NB4 (cell line): ENCODE results near the gene SREBF1.

Experiments
- MYC ChIP-seq: IDR thresholded peaks from 2 replicates; pipeline ENCODE4 v1.6.1; 2011; ENCODE audit warnings: low read depth, low read length
- POLR2A ChIP-seq: IDR thresholded peaks from 2 replicates; pipeline ENCODE4 v1.6.1; 2011; ENCODE audit warnings: mild to moderate bottlenecking; ENCODE audit not compliant: insufficient read length; ENCODE audit errors: extremely low read depth
- TF ChIP-seq, protein P1 (sequence below): IDR thresholded peaks from one replicate; pipeline ENCODE4 v1.5.1; 2012; ENCODE audit warnings: low read depth, low read length
- TF ChIP-seq, protein P2 (sequence below): IDR thresholded peaks from 2 replicates; pipeline ENCODE4 v1.6.1; 2011; ENCODE audit warnings: low read depth, low read length

DNA sequence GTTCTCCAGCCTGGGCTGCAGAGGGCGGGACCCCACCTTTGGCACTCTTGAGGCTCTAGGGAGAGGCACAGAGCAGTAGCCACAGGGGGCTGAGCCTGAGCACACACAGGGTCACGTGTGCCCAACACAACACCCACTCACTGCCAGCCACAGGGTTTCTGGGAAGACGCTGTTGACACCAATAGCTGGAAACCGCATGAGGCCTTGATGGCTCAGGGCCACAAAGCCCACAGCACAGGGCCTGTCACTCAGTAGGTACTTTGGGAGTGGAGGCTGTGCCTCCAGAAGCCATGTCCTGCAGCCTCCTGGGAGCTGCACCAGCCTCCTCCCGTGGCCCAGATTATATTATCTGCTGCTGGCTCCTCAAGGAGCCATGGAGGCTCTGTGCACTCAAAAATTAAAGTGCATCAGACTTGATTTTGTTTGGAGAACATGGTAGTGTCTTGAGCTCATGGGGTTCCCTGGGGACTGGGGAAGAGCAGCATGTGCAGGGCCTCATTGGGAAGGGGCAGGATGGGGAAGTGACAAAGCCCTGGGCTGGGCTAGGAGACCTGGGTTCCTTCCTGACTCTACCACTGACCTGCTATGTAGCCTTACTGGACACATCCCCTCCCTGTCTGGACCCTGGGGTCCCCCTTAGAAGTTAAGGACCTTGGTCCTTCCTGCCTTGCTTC, 12.5 kb upstream of the SREBF1 start:
- TF ChIP-seq, protein P1, sequence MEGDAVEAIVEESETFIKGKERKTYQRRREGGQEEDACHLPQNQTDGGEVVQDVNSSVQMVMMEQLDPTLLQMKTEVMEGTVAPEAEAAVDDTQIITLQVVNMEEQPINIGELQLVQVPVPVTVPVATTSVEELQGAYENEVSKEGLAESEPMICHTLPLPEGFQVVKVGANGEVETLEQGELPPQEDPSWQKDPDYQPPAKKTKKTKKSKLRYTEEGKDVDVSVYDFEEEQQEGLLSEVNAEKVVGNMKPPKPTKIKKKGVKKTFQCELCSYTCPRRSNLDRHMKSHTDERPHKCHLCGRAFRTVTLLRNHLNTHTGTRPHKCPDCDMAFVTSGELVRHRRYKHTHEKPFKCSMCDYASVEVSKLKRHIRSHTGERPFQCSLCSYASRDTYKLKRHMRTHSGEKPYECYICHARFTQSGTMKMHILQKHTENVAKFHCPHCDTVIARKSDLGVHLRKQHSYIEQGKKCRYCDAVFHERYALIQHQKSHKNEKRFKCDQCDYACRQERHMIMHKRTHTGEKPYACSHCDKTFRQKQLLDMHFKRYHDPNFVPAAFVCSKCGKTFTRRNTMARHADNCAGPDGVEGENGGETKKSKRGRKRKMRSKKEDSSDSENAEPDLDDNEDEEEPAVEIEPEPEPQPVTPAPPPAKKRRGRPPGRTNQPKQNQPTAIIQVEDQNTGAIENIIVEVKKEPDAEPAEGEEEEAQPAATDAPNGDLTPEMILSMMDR: no peak
- TF ChIP-seq POLR2A: no peak
- peak; percentile 50; the same call in 1 of the 2 replicates for TF ChIP-seq MYC
- TF ChIP-seq, protein P2, sequence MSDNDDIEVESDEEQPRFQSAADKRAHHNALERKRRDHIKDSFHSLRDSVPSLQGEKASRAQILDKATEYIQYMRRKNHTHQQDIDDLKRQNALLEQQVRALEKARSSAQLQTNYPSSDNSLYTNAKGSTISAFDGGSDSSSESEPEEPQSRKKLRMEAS: peak; percentile 98
